T-helper 2 cell treated with Interferon-gamma antibody and Interleukin-4, amounts not matched to agents 5 μg/mL and 100 μg/mL, for 36 hours (primary cell): Measurements from ENCODE around the gene ZBTB7C.
"Not testable (repeated sequence)": the region's sequence is repeated elsewhere in the genome, so short reads cannot be mapped to it uniquely, and the experiment has no call there.

Source experiments
- DNase-seq: peaks from one replicate; pipeline ENCODE4 v3.0.0; 2021; ENCODE audit warnings: low spot score
- H3K27ac Mint-ChIP-seq: one replicate; pipeline ENCODE4 v1.8.0; 2021; ENCODE audit warnings: mild to moderate bottlenecking, mixed read lengths
- H3K27me3 Mint-ChIP-seq: one replicate; pipeline ENCODE4 v1.8.0; 2021; ENCODE audit warnings: low read depth, mixed read lengths
- H3K36me3 Mint-ChIP-seq: one replicate; pipeline ENCODE4 v1.8.0; 2021; ENCODE audit warnings: low read depth, mixed read lengths
- H3K4me1 Mint-ChIP-seq: one replicate; pipeline ENCODE4 v1.8.0; 2021; ENCODE audit warnings: low read depth, mixed read lengths
- H3K4me3 Mint-ChIP-seq: one replicate; pipeline ENCODE4 v1.8.0; 2022; ENCODE audit warnings: mild to moderate bottlenecking, moderate library complexity, mixed read lengths
- H3K9me3 Mint-ChIP-seq: one replicate; pipeline ENCODE4 v1.8.0; 2021; ENCODE audit warnings: mixed read lengths

Gene ZBTB7C

DNA sequence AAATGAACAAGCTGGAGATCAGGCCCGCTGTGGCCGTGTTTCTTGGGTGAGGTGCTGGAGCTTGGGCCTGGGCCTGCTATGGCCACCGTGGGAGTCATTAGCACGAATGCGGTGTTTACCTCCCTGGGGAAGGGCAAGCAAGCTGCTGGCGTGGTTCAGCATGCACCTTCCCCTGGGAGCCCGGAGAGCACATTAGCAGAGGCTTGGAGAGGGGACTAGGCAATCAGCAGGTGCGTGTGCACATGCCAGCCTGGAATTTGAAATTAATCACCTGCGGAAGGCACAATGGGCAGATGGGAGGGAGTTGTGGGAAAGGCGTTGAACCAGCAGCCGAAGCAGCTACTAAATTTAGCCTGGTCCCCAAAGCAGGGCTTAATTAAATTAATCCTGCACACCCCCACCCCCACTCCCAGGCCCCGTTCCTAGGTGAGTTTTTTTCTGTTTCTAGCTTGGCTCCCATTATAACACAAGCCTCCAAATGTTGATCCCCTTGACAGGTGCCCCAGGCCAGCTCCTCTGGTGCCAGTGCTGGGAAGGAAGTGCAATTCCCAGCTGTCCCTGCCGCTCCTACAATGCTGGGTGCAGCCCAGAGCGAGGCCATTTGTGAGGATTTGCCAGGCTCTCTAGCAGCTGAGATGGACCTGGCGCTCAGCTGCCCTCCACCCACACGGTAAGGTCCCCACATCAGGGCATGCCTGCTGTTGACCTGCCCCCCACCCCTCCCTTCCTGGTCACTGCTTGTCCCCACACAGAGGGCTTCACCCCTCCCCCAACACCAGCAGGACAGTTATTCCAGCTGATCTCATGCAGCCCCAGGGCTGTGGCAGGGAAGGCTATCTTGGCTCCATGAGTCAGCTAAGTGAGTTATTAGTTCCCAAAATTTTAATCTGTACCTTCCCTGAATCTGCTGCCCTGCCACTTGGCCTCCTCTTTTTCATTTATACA lies 115.0 kb downstream of the ZBTB7C start:
- Mint-ChIP-seq H3K27me3 (no peaks in the 10 kb centered on the region), H3K36me3 (no peaks in the 10 kb centered on the region), H3K9me3 (no peaks in the 10 kb centered on the region), H3K4me1 (no peaks in the 10 kb centered on the region), H3K27ac (no peak overlapping the region), H3K4me3 (no peak overlapping the region)
- DNase-seq = no peak

DNA sequence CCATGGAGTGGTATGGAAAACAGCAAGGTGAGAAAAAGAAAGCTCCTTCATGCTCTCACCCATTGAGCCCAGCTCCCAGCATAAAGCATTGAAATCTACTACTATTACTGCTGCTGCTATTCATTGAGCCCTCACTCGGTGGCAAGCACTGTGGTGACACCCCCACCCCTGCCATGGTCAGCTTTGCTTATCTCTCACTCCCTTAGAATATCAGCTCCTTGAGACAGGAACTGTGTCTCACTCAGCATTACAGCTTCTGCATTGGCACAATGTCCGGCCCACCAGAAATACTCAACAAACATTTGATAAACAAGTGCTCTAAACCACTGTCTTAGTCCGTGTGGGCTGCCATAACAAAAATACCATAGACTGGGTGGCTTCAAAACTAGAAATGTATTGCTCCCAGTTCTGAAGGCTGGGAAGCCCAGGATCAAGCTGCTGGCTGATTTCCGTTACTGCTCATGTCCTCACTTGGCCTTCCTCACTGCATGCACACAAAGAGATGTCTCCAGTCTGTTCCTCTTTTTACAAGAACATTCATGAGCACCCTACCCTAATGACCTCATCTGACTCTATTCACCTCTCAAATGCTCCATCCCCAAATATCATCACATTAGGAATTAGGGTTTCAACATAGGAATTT lies 116.3 kb downstream of the ZBTB7C start:
- Mint-ChIP-seq H3K9me3 (no peaks in the 10 kb centered on the region), H3K27ac (no peak overlapping the region), H3K27me3 (peaks cover under 1% of the 10 kb centered on the region), H3K4me1 (no peaks in the 10 kb centered on the region), H3K36me3 (no peaks in the 10 kb centered on the region), H3K4me3 (no peak overlapping the region)
- no peak for DNase-seq

DNA sequence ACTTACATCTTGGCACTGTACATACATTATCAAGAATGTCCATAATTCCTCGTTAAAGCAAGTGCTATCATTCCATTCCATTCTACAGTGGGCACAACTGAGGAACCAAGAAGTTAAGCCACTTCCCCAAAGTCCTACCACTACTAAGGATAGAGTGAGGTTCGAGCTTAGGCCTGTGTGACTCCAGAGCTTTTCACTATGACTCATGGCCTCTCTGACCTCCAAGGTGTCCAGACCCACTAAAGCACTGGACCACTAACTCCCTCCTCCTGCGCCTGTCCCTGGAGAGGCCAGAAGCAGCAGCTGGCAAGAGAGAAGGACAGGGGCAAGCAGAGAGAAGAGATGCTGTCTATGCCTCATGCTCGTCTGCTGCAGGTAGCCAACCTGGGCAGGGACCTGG lies 117.0 kb downstream of the ZBTB7C start:
- Mint-ChIP-seq H3K27ac (no peak overlapping the region), H3K9me3 (no peaks in the 10 kb centered on the region), H3K36me3 (no peaks in the 10 kb centered on the region), H3K4me3 (no peak overlapping the region), H3K4me1 (no peaks in the 10 kb centered on the region), H3K27me3 (peaks cover 3% of the 10 kb centered on the region)
- no peak for DNase-seq

DNA sequence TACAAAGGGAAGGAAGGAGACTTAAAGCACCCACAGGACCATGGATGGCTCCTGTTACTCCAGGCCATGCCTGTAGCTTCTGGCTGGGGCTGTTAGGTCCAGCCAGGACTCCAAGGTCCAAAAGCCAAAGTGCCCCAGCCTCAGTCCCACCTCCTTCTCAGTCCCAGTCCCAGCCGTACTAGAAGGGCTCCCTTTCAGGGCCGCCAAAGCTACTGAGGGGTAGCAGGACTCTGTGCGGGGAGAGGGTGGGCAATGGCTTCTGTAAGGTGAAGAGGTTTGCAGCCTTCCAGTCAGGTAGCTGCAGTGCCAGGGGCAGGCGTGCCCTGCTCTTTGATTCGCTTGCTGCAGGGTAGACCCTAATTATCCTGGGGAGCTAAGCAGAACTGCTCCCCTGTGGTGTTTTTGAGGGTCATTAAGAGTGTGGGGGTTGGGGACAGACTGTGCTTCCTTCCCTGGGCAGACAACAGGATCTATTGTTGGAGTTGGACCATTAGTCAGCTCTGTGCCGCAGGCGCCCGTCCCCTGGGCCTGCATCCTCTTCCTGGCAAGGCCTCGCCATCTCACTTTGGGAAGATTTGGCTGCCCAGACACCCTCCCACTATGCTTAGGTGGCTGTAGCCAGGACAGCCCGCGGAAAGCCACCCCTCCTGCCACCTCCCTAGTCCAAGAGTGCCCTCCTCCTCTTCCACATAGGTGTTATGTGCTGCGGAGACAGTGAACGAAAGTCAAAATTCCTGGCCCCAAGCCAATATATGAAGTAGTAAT lies 118.8 kb downstream of the ZBTB7C start:
- DNase-seq = no peak
- Mint-ChIP-seq H3K27me3 (peaks cover 3% of the 10 kb centered on the region), H3K36me3 (no peaks in the 10 kb centered on the region), H3K27ac (no peak overlapping the region), H3K9me3 (no peaks in the 10 kb centered on the region), H3K4me3 (no peak overlapping the region), H3K4me1 (no peaks in the 10 kb centered on the region)

DNA sequence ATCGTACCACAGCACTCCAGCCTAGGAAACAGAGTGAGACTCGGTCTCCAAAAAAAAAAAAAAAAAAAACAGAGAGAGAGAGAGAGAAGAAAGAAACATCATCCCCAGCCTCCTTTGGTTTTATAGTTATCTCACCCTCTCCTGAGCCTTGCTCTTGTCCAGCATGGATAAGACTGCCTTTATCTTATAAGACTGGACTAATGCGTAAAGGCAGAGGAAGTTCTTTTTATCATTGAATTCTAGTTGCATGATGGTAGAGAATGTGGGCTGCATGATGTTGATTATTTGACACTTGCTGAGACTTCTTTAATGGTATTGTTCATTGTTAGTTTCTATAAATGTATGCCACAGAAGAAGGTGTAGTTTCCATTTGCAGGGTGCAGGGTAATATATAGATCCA lies 124.4 kb downstream of the ZBTB7C start:
- Mint-ChIP-seq H3K27me3 (peaks cover 7% of the 10 kb centered on the region), H3K4me1 (no peaks in the 10 kb centered on the region), H3K4me3 (no peak overlapping the region), H3K9me3 (no peaks in the 10 kb centered on the region), H3K36me3 (no peaks in the 10 kb centered on the region), H3K27ac (no peak overlapping the region)
- no peak for DNase-seq

GRCh38 chr18:48284011-48284410 lies 125.2 kb downstream of the ZBTB7C start:
- DNase-seq, H3K27me3 Mint-ChIP-seq, H3K4me3 Mint-ChIP-seq, H3K4me1 Mint-ChIP-seq, H3K27ac Mint-ChIP-seq, H3K9me3 Mint-ChIP-seq, H3K36me3 Mint-ChIP-seq: not testable (repeated sequence)

DNA sequence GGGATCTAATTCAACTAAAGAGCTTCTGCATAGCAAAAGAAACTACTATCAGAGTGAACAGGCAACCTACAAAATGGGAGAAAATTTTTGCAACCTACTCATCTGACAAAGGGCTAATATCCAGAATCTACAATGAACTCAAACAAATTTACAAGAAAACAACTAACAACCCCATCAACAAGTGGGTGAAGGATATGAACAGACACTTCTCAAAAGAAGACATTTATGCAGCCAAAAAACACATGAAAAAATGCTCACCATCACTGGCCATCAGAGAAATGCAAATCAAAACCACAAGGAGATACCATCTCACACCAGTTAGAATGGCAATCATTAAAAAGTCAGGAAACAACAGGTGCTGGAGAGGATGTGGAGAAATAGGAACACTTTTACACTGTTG lies 127.7 kb downstream of the ZBTB7C start:
- not testable (repeated sequence) for H3K27ac Mint-ChIP-seq, H3K27me3 Mint-ChIP-seq, H3K4me3 Mint-ChIP-seq

GRCh38 chr18:48279312-48279711 lies 129.9 kb downstream of the ZBTB7C start:
- Mint-ChIP-seq H3K27ac (no peak overlapping the region), H3K27me3 (peaks cover 3% of the 10 kb centered on the region), H3K4me1 (no peaks in the 10 kb centered on the region), H3K4me3 (no peak overlapping the region), H3K9me3 (no peaks in the 10 kb centered on the region), H3K36me3 (no peaks in the 10 kb centered on the region)
- no peak for DNase-seq

More for the DNA sequence above, 127.7 kb downstream of the ZBTB7C start:
- not testable (repeated sequence) for DNase-seq, H3K36me3 Mint-ChIP-seq, H3K4me1 Mint-ChIP-seq, H3K9me3 Mint-ChIP-seq

- Mint-ChIP-seq H3K4me1 (no peaks in the 10 kb centered on the region), H3K27me3 (peaks cover 4% of the 10 kb centered on the region), H3K9me3 (no peaks in the 10 kb centered on the region), H3K27ac (no peak overlapping the region), H3K36me3 (no peaks in the 10 kb centered on the region), H3K4me3 (no peak overlapping the region)
- DNase-seq = no peak
These were observed 131.1 kb downstream of the ZBTB7C start for GRCh38 chr18:48278081-48278480.

GRCh38 chr18:48274301-48274700 lies 134.9 kb downstream of the ZBTB7C start:
- no peaks in the 10 kb centered on the region for H3K36me3 Mint-ChIP-seq
- no peak for DNase-seq
- no peak overlapping the region for H3K27ac Mint-ChIP-seq
- no peaks in the 10 kb centered on the region for H3K9me3 Mint-ChIP-seq
- peaks cover 14% of the 10 kb centered on the region for H3K27me3 Mint-ChIP-seq
- no peak overlapping the region for H3K4me3 Mint-ChIP-seq
- peaks cover 5% of the 10 kb centered on the region for H3K4me1 Mint-ChIP-seq

GRCh38 chr18:48270929-48271328 lies 138.3 kb downstream of the ZBTB7C start:
- no peak overlapping the region for H3K4me3 Mint-ChIP-seq
- peaks cover 14% of the 10 kb centered on the region for H3K27me3 Mint-ChIP-seq
- H3K36me3 Mint-ChIP-seq = no peaks in the 10 kb centered on the region
- no peaks in the 10 kb centered on the region for H3K9me3 Mint-ChIP-seq
- H3K27ac Mint-ChIP-seq = no peak overlapping the region
- no peak for DNase-seq
- H3K4me1 Mint-ChIP-seq = peaks cover 5% of the 10 kb centered on the region

DNA sequence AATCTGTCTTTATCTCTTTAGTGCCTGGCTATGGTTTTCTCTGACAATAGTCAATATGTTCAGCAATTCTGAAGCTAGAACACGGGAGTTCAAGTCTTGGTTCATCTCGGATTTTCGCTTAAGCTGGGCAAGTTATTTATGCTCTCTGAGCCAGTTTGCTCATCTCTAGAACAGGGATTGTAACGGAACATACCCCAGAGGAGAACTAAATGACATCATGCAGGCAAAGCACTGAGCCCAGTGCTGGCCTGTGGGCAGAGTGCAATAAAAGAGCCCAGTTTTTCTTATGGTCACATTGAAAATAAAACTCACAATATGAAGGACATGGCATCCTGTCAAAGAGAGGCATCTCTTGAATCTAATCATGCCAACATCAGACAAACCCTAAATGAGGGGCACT lies 143.9 kb downstream of the ZBTB7C start:
- peaks cover 3% of the 10 kb centered on the region for H3K27me3 Mint-ChIP-seq
- no peaks in the 10 kb centered on the region for H3K4me1 Mint-ChIP-seq
- H3K4me3 Mint-ChIP-seq = no peak overlapping the region
- no peak overlapping the region for H3K27ac Mint-ChIP-seq
- no peaks in the 10 kb centered on the region for H3K36me3 Mint-ChIP-seq
- no peak for DNase-seq
- no peaks in the 10 kb centered on the region for H3K9me3 Mint-ChIP-seq

DNA sequence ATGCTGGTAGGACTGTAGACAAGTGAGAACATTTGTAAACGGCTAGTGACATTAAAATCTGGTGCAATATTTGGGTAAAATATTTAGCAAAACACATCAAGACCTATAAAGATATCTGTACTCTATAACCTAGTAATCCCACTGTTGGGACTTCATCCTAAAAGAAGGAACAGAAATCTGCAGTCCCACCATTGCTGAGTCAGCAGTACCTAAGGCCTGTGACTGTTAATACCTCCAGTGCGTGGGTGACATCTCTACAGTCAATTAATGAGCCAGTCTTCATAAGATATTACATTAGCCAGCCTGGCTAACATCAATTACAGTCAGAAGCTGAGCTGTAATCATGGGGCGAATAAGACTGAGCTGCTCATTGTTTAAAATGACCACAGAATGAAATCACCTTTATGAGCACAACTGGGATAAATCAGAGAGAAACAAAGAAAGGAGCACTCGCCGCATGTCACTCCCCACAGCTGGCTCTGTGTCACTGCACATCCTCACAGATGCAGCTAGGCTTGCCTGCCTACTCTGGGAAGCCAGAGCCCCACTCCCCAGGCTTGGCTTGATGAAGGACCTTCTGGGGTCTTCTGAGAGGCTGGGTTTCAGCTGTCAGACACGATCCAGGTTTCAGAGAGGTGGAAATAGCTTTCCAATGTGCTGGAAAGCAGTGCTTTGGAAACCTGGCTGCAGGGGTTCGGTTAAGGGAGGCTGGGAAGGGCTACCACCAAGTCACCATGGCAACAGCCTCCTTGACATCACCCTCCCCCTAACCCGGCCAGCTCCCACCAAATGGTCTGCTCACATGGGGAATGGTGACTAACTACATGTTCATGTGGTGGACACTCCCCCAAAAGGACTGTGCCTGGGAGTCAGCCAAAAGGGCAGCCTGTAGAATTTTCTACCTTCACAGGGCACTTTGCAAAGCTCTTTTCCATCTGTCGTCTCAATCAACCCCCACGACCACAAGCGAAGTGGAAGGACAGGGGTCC lies 145.0 kb downstream of the ZBTB7C start:
- Mint-ChIP-seq H3K4me3 (no peak overlapping the region), H3K27me3 (peaks cover 9% of the 10 kb centered on the region), H3K4me1 (no peaks in the 10 kb centered on the region), H3K27ac (no peak overlapping the region), H3K36me3 (no peaks in the 10 kb centered on the region), H3K9me3 (no peaks in the 10 kb centered on the region)
- DNase-seq = no peak
